ENCODE results near the gene MAGEB3. TPM values are rescaled to one million over a fixed set of nuclear protein-coding genes. Genes with fewer than 3 reads are reported as not detected.

Gene MAGEB3
- total and polyA plus RNA-seq, 2 of the 13 experiments (the other 11 are each of a cell fraction or from before 2014, with no cell fraction given) = not detected

DNA sequence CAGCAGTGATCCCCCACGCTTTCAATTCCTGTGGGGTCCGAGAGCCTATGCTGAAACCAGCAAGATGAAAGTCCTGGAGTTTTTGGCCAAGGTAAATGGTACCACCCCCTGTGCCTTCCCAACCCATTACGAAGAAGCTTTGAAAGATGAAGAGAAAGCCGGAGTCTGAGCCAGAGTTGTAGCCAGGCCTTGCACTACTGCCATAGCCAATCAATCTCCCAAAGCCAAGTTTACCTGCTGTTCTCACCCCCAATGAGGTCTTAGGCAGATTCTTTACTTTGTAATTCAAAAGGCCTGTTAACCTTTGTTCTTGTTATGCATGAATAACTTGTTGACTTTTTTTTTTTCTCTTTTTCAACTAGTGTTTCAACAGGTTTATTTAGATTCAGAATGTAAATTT, 11.1 kb upstream of the MAGEB3 start:
- in situ Hi-C loops (cut with HindIII; ENCODE audit: extremely low pct_ligation_motif_present, low pct_unique_long_range_greater_than_20kb) = no loop called here
- Histone ChIP-seq H3K36me3 (replicated peaks in 1 of 2; ENCODE audit: control insufficient read depth in 1 of 2, insufficient read depth in 2 of 2, low read length in 2 of 2) (no peaks in the 10 kb centered on the region), H2AFZ (ENCODE audit: low read length) (no peak overlapping the region), H3K4me2 (ENCODE audit: low read depth, low read length) (no peak overlapping the region), H3K27ac (ENCODE audit: extremely low read length, insufficient read depth, low read length) (no peak overlapping the region), H3K4me1 (ENCODE audit: insufficient read depth, low read length) (no peaks in the 10 kb centered on the region), H3K27me3 (ENCODE audit: control insufficient read depth in 1 of 2, insufficient read depth in 2 of 2, low read length in 2 of 2) (0 out of 5 replicates have a peak, but pooled peaks cover 0 to 1% of the 10 kb centered on the region in 2 experiments), H3K4me3 (replicated peaks in 1 of 3; ENCODE audit: insufficient read depth in 1 of 3, low read depth in 2 of 3, low read length in 3 of 3) (no peak overlapping the region), H3K79me2 (ENCODE audit: insufficient read depth, low read length) (no peaks in the 10 kb centered on the region), H3K9me3 (ENCODE audit: low read length) (no peaks in the 10 kb centered on the region), H4K20me1 (ENCODE audit: insufficient read depth, low read length) (no peaks in the 10 kb centered on the region), H3K9ac (ENCODE audit: insufficient read depth, low read depth, low read length) (no peak overlapping the region)
- ATAC-seq (no peak), DNase-seq (ENCODE audit: low spot score) (no peak), FAIRE-seq (no peak)
- no CpG with 5 or more reads among the region's 4 CpGs for WGBS (ENCODE audit: low lambda C conversion rate)
- BruUV-seq (replicated peaks) = no TSS peak
- ChIA-PET POLR2A (no interaction called here), CTCF (ENCODE audit: low intra/inter-chr PET ratio, low total read pairs) (no interaction called here)
- intact Hi-C loops (cut with micrococcal nuclease; ENCODE audit: unreplicated experiment) = no loop called here
- TF ChIP-seq, protein P1, sequence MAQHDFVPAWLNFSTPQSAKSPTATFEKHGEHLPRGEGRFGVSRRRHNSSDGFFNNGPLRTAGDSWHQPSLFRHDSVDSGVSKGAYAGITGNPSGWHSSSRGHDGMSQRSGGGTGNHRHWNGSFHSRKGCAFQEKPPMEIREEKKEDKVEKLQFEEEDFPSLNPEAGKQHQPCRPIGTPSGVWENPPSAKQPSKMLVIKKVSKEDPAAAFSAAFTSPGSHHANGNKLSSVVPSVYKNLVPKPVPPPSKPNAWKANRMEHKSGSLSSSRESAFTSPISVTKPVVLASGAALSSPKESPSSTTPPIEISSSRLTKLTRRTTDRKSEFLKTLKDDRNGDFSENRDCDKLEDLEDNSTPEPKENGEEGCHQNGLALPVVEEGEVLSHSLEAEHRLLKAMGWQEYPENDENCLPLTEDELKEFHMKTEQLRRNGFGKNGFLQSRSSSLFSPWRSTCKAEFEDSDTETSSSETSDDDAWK (CRISPR knock-in tag; IDR thresholded peaks at IDR 0.05) = no peak
- TF ChIP-seq ZNF609 (CRISPR knock-in tag; IDR thresholded peaks at IDR 0.05; ENCODE audit: borderline replicate concordance) (0 out of 2 replicates have a peak, but pooled peaks have one; percentile 25), ZNF589 (CRISPR knock-in tag; conservative IDR thresholded peaks at IDR 0.05) (no peak), HHEX (CRISPR knock-in tag; IDR thresholded peaks at IDR 0.05) (no peak), TCF7 (IDR thresholded peaks at IDR 0.05; ENCODE audit: low read depth) (0 out of 2 replicates have a peak, but pooled peaks have one; percentile 9)
